SIG-M5 (cell line): Measurements from ENCODE around the gene NTM.

Experiments
- DNase-seq: peaks from one replicate; lab custom pipeline; 2025; lab: John Stamatoyannopoulos, UW

Gene NTM

GRCh38 chr11:131644204-131644795 lies 273.9 kb downstream of the NTM start:
- no peak for DNase-seq

GRCh38 chr11:131645237-131645636 lies 274.8 kb downstream of the NTM start:
- DNase-seq, result no peak

- no peak for DNase-seq
Measured at GRCh38 chr11:131649856-131650255, 279.4 kb downstream of the NTM start.

- no peak for DNase-seq
Measured at GRCh38 chr11:131652231-131652630, 281.8 kb downstream of the NTM start.

DNA sequence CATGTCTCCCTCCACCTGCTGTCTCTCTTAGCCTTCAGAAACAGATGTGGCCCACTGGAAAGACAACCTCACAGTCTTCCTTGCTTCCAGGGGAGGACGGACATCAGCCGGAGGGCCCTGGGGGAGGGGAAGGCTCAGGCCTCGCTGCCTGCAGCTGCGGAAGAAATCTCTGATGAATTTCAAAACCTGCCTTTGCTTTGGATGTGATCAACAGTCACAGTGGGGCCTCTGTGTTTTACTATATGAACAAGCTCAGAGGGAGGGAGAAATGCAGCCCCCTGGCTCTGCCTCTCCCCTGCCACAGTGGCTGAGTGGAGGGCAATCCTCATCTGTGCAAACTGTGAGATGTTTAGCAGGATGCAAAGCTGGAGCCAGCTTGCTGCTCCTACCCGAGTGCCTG lies 282.8 kb downstream of the NTM start:
- no peak for DNase-seq

DNA sequence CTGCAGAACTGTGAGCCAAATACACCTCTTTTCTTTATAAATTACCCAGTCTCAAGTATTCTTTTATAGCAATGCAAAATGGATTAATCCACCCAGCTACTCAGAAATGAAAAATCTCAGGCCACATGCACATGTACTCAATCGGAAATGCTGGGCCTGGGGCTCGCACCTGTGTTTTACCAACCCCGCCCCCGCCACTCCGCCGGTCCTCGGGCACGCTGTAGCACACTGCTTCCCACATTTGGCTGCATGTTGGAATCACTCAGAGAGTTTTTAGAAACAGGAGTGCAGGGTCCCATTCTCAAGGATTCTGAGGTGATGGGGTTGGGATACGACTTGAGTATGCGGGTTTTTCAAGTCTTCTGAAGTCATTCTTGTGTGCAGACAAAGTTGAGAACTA lies 284.4 kb downstream of the NTM start:
- no peak for DNase-seq

DNA sequence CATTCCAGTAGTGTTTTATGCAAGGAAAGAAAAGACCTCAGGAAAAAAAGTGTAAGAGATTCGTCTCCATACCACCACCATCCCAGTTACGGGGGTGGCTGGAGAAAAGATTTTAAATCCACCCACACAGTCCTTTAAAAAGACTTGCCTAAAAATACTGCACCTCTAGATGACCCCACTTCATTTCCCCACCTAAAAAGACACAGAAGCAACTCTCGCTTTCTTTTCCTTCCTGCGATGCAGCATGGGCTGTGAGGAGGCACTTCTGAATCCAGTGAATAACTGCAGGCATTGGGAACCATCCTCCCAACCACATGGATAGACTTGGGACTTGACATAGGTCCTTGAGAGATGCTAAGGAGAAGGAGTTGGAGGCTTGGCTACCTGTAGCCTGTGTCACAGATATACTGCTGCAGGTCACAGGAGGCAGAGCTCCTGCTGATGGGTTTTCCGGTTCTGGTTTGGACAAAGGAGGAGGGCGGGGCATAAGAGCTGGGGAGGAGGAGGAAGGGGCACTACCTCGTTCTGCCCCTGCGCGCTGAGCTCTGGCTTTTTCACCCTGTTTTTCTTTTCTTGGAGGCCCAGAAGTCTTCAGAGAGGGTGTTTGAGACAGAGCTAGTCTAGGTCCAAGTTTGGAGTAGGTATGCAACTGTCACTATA lies 285.9 kb downstream of the NTM start:
- no peak for DNase-seq

GRCh38 chr11:131656839-131657211 lies 286.4 kb downstream of the NTM start:
- no peak for DNase-seq

- DNase-seq, result no peak
Measured at GRCh38 chr11:131658414-131658813, 288.0 kb downstream of the NTM start.

GRCh38 chr11:131658952-131659351 lies 288.5 kb downstream of the NTM start:
- no peak for DNase-seq

- no peak for DNase-seq
Measured at GRCh38 chr11:131659931-131660330, 289.5 kb downstream of the NTM start.

GRCh38 chr11:131661132-131661531 lies 290.7 kb downstream of the NTM start:
- no peak for DNase-seq

- no peak for DNase-seq
Measured at GRCh38 chr11:131662317-131662972, 292.0 kb downstream of the NTM start.

DNA sequence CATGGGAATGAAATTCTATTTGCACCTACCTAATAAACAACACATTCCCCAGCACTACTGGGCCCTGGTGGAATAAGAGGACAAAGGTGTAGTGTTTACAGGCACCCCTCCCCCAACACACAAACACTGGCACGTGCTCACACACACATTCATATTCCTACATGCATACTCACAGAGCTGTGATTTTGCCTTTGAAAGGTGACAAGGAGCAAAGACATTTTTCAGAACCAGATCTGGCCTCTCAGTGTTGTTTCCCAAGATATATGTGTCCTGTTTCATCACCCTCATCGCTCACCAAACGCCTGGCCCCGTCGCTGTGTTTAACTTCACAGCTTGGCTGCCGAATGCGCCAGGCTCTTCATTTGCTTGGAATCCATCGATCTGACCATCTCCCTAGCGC lies 292.6 kb downstream of the NTM start:
- no peak for DNase-seq

GRCh38 chr11:131663405-131664200 lies 293.2 kb downstream of the NTM start:
- no peak for DNase-seq

DNA sequence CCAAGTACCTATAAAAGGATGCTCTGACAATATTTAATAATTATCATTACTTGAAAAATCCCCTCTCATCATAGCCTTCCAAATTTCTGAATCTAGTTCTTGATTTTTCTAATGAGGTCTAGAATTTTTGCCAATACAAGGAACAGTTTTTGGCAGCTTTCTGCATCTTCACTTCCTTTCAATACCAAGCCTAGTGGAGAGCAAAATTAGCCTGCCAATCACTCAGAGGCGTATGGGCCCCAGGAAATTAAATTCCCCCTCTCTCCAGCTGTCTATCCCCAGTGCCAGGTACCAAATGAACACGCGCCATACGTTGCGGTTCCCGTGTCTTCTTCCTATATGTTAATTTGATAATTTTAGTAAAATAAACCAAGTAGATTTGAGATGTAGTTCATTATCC lies 293.9 kb downstream of the NTM start:
- no peak for DNase-seq

DNA sequence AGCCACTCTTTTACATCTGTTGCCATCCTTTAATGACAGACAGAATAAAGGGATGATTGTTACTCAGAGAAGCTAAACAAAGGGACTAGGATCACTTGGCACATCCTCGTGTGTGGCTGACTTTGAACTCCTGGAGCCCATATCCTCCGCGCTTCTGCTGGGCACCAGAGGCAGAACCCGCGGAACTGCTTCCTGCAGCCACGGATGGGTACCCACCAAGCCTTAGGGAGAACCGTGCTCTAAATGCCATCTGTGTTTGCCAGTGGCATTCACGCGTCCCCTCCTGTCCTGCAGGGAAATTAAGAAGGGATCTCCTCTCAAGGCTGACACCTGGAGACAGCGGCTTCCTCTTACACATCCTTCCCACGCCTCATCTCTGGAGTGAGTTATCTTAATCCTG lies 294.4 kb downstream of the NTM start:
- no peak for DNase-seq

DNA sequence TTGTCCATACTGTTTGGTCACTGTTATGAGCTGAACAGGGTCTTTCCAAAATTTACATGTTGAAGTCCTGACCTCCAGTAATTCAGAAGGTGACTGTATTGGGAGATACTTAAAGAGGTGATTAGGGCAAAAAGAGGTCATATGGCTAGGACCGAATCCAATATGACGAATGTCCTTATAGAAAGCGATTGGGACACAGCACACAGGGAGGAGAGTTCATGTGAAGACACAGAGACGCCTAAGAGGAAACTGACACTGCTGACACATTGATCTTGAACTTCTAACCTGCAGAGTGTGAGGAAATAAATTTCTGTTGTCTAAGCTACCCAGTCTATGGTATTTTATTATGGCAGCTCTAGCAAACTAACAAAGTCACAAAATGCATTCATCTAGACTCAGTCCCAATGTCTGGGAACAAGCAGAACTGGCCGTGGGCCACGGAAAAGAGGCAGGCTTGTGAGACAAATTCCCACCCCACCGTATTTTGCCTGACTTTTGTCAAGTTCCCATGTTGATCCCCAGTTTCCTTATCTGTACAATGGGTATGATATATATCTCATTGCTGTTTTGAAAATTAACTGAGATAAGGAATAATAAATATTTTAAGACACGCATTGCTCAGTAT lies 295.0 kb downstream of the NTM start:
- no peak for DNase-seq

DNA sequence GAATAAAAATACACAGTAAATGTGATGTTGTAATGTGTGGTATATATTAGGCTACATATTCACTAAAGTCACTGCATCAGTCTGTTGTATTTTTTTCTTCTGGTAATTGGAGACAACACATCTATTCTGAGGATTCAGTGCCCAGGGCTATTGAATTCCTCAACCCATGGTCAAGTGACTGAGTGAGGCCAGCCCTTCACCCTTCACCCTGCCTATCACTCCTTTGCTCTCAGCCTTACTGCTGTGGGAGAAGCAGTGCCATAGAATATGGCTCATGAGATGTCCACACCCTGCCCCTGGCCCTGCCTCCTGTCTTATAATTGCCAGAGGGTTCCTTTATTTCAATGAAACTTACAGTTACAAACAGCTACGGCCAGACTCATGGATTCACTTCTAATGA lies 295.6 kb downstream of the NTM start:
- DNase-seq, result no peak

GRCh38 chr11:131666617-131667016 lies 296.2 kb downstream of the NTM start:
- no peak for DNase-seq

DNA sequence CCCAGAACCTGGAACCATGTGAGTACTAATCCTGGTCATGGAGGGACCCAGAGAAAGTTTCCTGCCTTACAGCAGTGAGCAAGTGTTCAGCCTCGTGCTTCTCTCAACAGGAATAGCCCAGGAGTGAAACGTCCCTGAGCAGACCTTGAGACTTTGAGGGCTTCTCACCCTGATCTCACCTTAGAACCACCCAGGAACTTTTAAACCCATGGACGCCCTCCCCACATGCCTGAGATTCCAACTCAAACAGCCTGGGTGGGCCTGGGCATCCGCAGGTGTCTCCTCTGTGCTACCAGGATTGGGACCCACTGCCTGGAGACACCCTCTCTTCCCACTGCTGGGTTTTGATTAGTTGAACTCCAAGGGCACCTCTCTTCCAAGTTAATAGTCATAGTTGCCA lies 297.2 kb downstream of the NTM start:
- DNase-seq, result no peak
